ENCODE data around the gene PSPN.
"Not testable (repeated sequence)": the region's sequence is repeated elsewhere in the genome, so short reads cannot be mapped to it uniquely, and the experiment has no call there.

- not testable (repeated sequence) for TF ChIP-seq POLR2A (IDR thresholded peaks at IDR 0.05; ENCODE audit: extremely low read depth, insufficient read length); MYC (IDR thresholded peaks at IDR 0.05; ENCODE audit: low read depth, low read length)
- TF ChIP-seq, protein P1, sequence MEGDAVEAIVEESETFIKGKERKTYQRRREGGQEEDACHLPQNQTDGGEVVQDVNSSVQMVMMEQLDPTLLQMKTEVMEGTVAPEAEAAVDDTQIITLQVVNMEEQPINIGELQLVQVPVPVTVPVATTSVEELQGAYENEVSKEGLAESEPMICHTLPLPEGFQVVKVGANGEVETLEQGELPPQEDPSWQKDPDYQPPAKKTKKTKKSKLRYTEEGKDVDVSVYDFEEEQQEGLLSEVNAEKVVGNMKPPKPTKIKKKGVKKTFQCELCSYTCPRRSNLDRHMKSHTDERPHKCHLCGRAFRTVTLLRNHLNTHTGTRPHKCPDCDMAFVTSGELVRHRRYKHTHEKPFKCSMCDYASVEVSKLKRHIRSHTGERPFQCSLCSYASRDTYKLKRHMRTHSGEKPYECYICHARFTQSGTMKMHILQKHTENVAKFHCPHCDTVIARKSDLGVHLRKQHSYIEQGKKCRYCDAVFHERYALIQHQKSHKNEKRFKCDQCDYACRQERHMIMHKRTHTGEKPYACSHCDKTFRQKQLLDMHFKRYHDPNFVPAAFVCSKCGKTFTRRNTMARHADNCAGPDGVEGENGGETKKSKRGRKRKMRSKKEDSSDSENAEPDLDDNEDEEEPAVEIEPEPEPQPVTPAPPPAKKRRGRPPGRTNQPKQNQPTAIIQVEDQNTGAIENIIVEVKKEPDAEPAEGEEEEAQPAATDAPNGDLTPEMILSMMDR (IDR thresholded peaks at IDR 0.05; ENCODE audit: low read depth, low read length) = not testable (repeated sequence)
- TF ChIP-seq, protein P2, sequence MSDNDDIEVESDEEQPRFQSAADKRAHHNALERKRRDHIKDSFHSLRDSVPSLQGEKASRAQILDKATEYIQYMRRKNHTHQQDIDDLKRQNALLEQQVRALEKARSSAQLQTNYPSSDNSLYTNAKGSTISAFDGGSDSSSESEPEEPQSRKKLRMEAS (IDR thresholded peaks at IDR 0.05; ENCODE audit: low read depth, low read length) = not testable (repeated sequence)
Measured at GRCh38 chr19:6360857-6361216, 14.9 kb downstream of the PSPN start.

All from NB4 (cell line).